HCT116 (cell line): ENCODE measurements around the gene NLGN2. TPM values are rescaled to one million over a fixed set of nuclear protein-coding genes. Genes with fewer than 3 reads are reported as not detected.

Source experiments
- ATAC-seq: fragments of 200-7000 bp; cut with Tn5 transposase; 2 replicates; pipeline ENCODE4 v1.9.1; 2020; ENCODE audit warnings: mild to moderate bottlenecking, moderate library complexity
- BruUV-seq: library from RNA; stranded (reverse); fragments of 400-500 nt; replicated peaks from 2 replicates; lab custom pipeline; 2021; lab: Mats Ljungman, UMichigan
- CTCF ChIA-PET: fragments of 300-600 bp; sonication (Branson Sonifier 250); formaldehyde crosslinking; loops from one replicate; lab custom pipeline; 2021; ENCODE audit warnings: antibody characterized with exemption; lab: Charles Lee
- POLR2A ChIA-PET: fragments of 300-600, 350-600 bp; sonication (Branson Sonifier 250); formaldehyde crosslinking; loops from one replicate; lab custom pipeline; 2021; ENCODE audit warnings: antibody characterized with exemption; lab: Charles Lee
- RAD21 ChIA-PET, 2 experiments: fragments of 300-600 bp; sonication (Branson Sonifier 250); formaldehyde crosslinking; loops; one replicate each; lab custom pipeline; 2023; ENCODE audit warnings: low total read pairs in 2 of 2; ENCODE audit not compliant: uncharacterized antibody in 2 of 2, unreplicated experiment in 2 of 2, low non-redundant PET in 1 of 2; lab: Charles Lee
- DNase-seq: peaks from one replicate; pipeline ENCODE4 v3.0.0-alpha.2; 2010; ENCODE audit warnings: low read depth, low spot score
- H2AFZ ChIP-seq: fragments of 200-600 bp; shearing (Covaris generic), sonication (generic); 2 replicates; pipeline ENCODE4 v1.6.1; 2017; ENCODE audit warnings: low read depth, mixed run types, mixed read lengths, antibody characterized with exemption, low read length; ENCODE audit not compliant: poor library complexity, severe bottlenecking
- H3K27ac ChIP-seq: 2 replicates; pipeline ENCODE4 v1.5.1; 2012; ENCODE audit warnings: low read depth, low read length
- H3K27me3 ChIP-seq: fragments of 200-600 bp; sonication (generic); 2 replicates; pipeline ENCODE4 v1.6.1; 2016; ENCODE audit warnings: mixed run types, low read length, mixed read lengths; ENCODE audit not compliant: insufficient read depth
- H3K36me3 ChIP-seq, 2 experiments: fragments of 200-500 bp in 1 of 2; fragments of 200-600 bp in 1 of 2; sonication (Bioruptor generic) in 1 of 2; sonication (generic) in 1 of 2; 2 replicates each; pipeline versions ENCODE4 v1.5.1 to v1.6.1; 2014 to 2016; ENCODE audit warnings: low read length in 2 of 2, inconsistent platforms in 1 of 2, mixed read lengths in 1 of 2, mixed run types in 1 of 2; ENCODE audit not compliant: insufficient read depth in 2 of 2, control insufficient read depth in 1 of 2
- H3K4me1 ChIP-seq, 2 experiments: fragments of 200-600 bp in 1 of 2; sonication (generic) in 1 of 2; 2 replicates each; pipeline versions ENCODE4 v1.5.1 to v1.6.1; 2012 to 2017; ENCODE audit warnings: low read length in 2 of 2, inconsistent platforms in 1 of 2, mild to moderate bottlenecking in 1 of 2, mixed read lengths in 1 of 2, mixed run types in 1 of 2, moderate library complexity in 1 of 2; ENCODE audit not compliant: insufficient read depth in 2 of 2, control insufficient read depth in 1 of 2
- H3K4me2 ChIP-seq: fragments of 200-600 bp; sonication (generic); 2 replicates; pipeline ENCODE4 v1.6.1; 2017; ENCODE audit warnings: mixed run types, low read length, mixed read lengths
- H3K4me3 ChIP-seq, 2 experiments: fragments of 200-600 bp in 1 of 2; sonication (generic) in 1 of 2; replicated peaks in 1 of 2; 2 replicates each; pipeline ENCODE4 v1.5.1; 2011 to 2016; ENCODE audit warnings: low read length in 2 of 2, control low read depth in 1 of 2, low read depth in 1 of 2, mild to moderate bottlenecking in 1 of 2, mixed read lengths in 1 of 2, mixed run types in 1 of 2
- H3K79me2 ChIP-seq: fragments of 200-600 bp; sonication (generic); 2 replicates; pipeline ENCODE4 v1.6.1; 2017; ENCODE audit warnings: mild to moderate bottlenecking, mixed run types, low read length, moderate library complexity, mixed read lengths; ENCODE audit not compliant: insufficient read depth
- H3K9ac ChIP-seq: fragments of 200-600 bp; sonication (generic); 2 replicates; pipeline ENCODE4 v1.6.1; 2016; ENCODE audit warnings: low read length, mixed read lengths
- H3K9me2 ChIP-seq: fragments of 200-600 bp; sonication (generic), shearing (Covaris generic); 2 replicates; pipeline ENCODE4 v1.6.1; 2017; ENCODE audit warnings: mixed run types, mild to moderate bottlenecking, moderate library complexity; ENCODE audit not compliant: insufficient read depth
- H3K9me3 ChIP-seq, 2 experiments: fragments of 200-500 bp in 1 of 2; fragments of 200-600 bp in 1 of 2; sonication (Bioruptor generic) in 1 of 2; sonication (generic) in 1 of 2; 2 replicates each; pipeline ENCODE4 v1.6.1; 2014 to 2017; ENCODE audit warnings: low read length in 2 of 2, mixed read lengths in 2 of 2, inconsistent platforms in 1 of 2, low read depth in 1 of 2, mild to moderate bottlenecking in 1 of 2, mixed run types in 1 of 2, moderate library complexity in 1 of 2; ENCODE audit not compliant: control insufficient read depth in 1 of 2, insufficient read depth in 1 of 2
- H4K20me1 ChIP-seq: fragments of 200-600 bp; sonication (generic), shearing (Covaris generic); 2 replicates; pipeline ENCODE4 v1.6.1; 2017; ENCODE audit warnings: mixed run types, mild to moderate bottlenecking, moderate library complexity; ENCODE audit not compliant: insufficient read depth
- ATF3 ChIP-seq: IDR thresholded peaks from 2 replicates; pipeline ENCODE4 v1.6.1; 2012
- CBX3 ChIP-seq: IDR thresholded peaks from 2 replicates; pipeline ENCODE4 v1.6.1; 2012; ENCODE audit warnings: low read depth
- CTCF ChIP-seq, 3 experiments: fragments of 200-600 bp in 1 of 3; sonication (generic) in 1 of 3; IDR thresholded peaks in 2 of 3; conservative IDR thresholded peaks in 1 of 3; 2 replicates each; pipeline ENCODE4 v1.5.1; 2012 to 2017; ENCODE audit warnings: low read depth in 2 of 3, low read length in 2 of 3, antibody characterized with exemption in 1 of 3, borderline replicate concordance in 1 of 3, control low read depth in 1 of 3, mild to moderate bottlenecking in 1 of 3, mixed read lengths in 1 of 3, mixed run types in 1 of 3, moderate library complexity in 1 of 3; ENCODE audit not compliant: insufficient read depth in 1 of 3
- EZH2phosphoT487 ChIP-seq: fragments of 200-600 bp; IDR thresholded peaks from 2 replicates; pipeline ENCODE4 v1.6.1; 2018; ENCODE audit warnings: antibody characterized with exemption, borderline replicate concordance
- FOSL1 ChIP-seq: IDR thresholded peaks from 2 replicates; pipeline ENCODE4 v1.6.1; 2012; ENCODE audit warnings: low read depth
- MAX ChIP-seq: IDR thresholded peaks from 2 replicates; pipeline ENCODE4 v1.6.1; 2012
- RAD21 ChIP-seq: IDR thresholded peaks from 2 replicates; pipeline ENCODE4 v1.6.1; 2012; ENCODE audit warnings: low read depth, mild to moderate bottlenecking
- REST ChIP-seq: IDR thresholded peaks from 2 replicates; pipeline ENCODE4 v1.6.1; 2012; ENCODE audit warnings: low read depth
- SIN3A ChIP-seq: IDR thresholded peaks from 2 replicates; pipeline ENCODE4 v1.6.1; 2012; ENCODE audit warnings: low read depth
- SP1 ChIP-seq: IDR thresholded peaks from 2 replicates; pipeline ENCODE4 v1.6.1; 2012; ENCODE audit warnings: low read depth
- SRF ChIP-seq: IDR thresholded peaks from 2 replicates; pipeline ENCODE4 v1.6.1; 2012; ENCODE audit warnings: low read depth
- TCF7L2 ChIP-seq: IDR thresholded peaks from 2 replicates; pipeline ENCODE4 v1.7.0; 2011; ENCODE audit warnings: borderline replicate concordance, inconsistent platforms; ENCODE audit not compliant: insufficient read depth, insufficient read length; ENCODE audit errors: extremely low read depth
- YY1 ChIP-seq: IDR thresholded peaks from 2 replicates; pipeline ENCODE4 v1.6.1; 2011; ENCODE audit warnings: low read length, low read depth, moderate library complexity, mild to moderate bottlenecking; ENCODE audit not compliant: insufficient replicate concordance; ENCODE audit errors: extremely low read depth
- ZBTB33 ChIP-seq: IDR thresholded peaks from 2 replicates; pipeline ENCODE4 v1.6.1; 2011; ENCODE audit warnings: mild to moderate bottlenecking, low read length, moderate library complexity; ENCODE audit not compliant: insufficient replicate concordance; ENCODE audit errors: extremely low read depth
- ZFX ChIP-seq: fragments of 450-650 bp; IDR thresholded peaks from 2 replicates; pipeline ENCODE4 v1.6.1; 2017
- intact Hi-C: fragments of 100-400 bp; cut with micrococcal nuclease; formaldehyde crosslinking; loops from 2 replicates; pipeline ENCODE4 v1.10.0; 2022
- total RNA-seq: library from RNA; stranded (reverse); gene quantifications from one replicate; pipeline ENCODE4 v1.2.1, GENCODE V29; 2021; ENCODE audit not compliant: unreplicated experiment

NLGN2 gene
- total RNA-seq, 1 experiment from 2014 or later, result 60.5 TPM

GRCh38 chr17:7437369-7437863 lies 29.8 kb downstream of the NLGN2 start:
- ChIA-PET RAD21 (interaction anchor here in 1 of 2 experiments (1.0 to 2.4 kb wide), 2 partner anchors 81 to 156 kb away, joined by 3 to 6 read pairs; partner anchors contain the start of gene SLC2A4), POLR2A (interaction anchor here (0.9 to 2.9 kb wide), 7 partner anchors 7 to 250 kb away, joined by 3 to 33 read pairs (median 6); partner anchors contain the start of genes CHRNB1, SPEM2, TMEM256 and TNK1), CTCF (interaction anchor here (1.0 to 3.4 kb wide), 12 partner anchors 7 to 123 kb away, joined by 3 to 28 read pairs (median 6); partner anchors contain the start of genes CHRNB1, PLSCR3, SENP3 and TMEM256)
- Histone ChIP-seq H3K36me3 (no peaks in the 10 kb centered on the region), H3K4me2 (peak overlapping the region; percentile 99), H3K9ac (peak overlapping the region; percentile 77), H2AFZ (no peak overlapping the region), H3K9me3 (no peaks in the 10 kb centered on the region; a peak in 1 of 4 replicates), H3K4me1 (peaks cover 13 to 32% of the 10 kb centered on the region in 2 experiments), H4K20me1 (no peaks in the 10 kb centered on the region), H3K27me3 (no peaks in the 10 kb centered on the region), H3K27ac (peak overlapping the region; percentile 95), H3K79me2 (no peaks in the 10 kb centered on the region), H3K4me3 (peak overlapping the region; percentile 9 to 69; a peak in 1 of 4 replicates), H3K9me2 (no peaks in the 10 kb centered on the region)
- TF ChIP-seq SP1, result no peak
- no peak for TF ChIP-seq EZH2phosphoT487
- no peak for TF ChIP-seq TCF7L2
- TF ChIP-seq ZFX, result no peak
- TF ChIP-seq RAD21, result no peak
- TF ChIP-seq REST, result no peak
- TF ChIP-seq CTCF (IDR thresholded peaks at IDR 0.05 in 2 of 3, conservative IDR thresholded peaks at IDR 0.05 in 1 of 3; ENCODE audit: borderline replicate concordance in 1 of 3, insufficient read depth in 1 of 3, low read depth in 2 of 3, low read length in 2 of 3), result no peak
- no peak for TF ChIP-seq ZBTB33
- no peak for TF ChIP-seq SIN3A
- no peak for TF ChIP-seq FOSL1
- no peak for TF ChIP-seq MAX
- TF ChIP-seq YY1, result no peak
- TF ChIP-seq SRF, result no peak
- TF ChIP-seq CBX3, result no peak
- TF ChIP-seq ATF3, result no peak
- no peak for ATAC-seq
- no TSS peak for BruUV-seq
- intact Hi-C loops, result loop anchor here (1.0 to 10.0 kb wide), 6 partner anchors 43 to 249 kb away; partner anchors contain the start of genes CLDN7, PLSCR3, POLR2A and SENP3
- DNase-seq, result no peak
